ENCODE data around the gene MRM2.

The MRM2 gene

DNA sequence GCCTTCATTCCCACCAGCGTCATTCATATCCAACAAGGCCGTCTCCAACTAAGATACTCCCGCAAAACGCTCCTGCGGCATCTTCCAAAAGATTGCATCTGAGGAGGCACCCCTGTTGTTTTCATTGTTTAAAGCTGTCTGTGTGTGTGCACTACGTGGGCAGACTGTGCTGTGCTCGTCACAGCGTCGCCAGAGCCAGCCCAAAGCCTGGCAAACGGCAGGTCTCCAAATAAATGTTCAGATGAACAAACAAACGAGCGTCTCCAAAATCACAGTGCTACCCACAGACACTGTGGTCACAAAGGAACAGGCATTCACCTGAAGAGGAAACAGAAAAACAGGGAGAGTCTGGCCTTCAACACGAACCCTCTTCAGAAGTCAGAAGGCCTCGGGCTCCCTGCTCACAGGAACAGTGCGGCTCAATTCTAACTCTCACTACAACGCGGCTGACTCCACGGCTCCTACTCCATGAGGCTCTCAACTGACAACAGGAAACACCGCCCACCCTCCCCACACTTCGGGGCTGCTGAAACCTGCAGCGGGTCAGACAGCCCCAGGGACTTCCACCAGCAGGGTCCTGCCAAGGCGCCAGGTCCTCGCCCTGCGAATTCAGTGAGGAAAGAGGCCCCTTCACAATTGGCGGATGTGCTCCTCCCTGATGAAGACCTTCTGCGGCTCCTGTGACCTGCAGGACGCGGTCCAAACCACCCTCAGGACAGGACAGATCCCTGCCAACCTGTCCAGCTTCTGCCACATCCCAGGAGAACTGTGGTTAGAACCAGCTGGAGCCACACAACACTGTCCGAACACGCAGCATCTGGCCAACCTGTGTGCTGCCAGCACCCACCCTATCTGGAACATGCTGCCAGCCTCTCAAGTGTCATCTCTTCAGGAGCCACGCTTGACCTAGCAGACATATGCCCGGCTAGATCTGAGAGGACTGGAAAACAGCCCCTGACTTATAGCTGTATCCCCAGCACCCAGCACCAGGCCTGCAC is 45.3 kb downstream of the MRM2 start:
- Histone ChIP-seq H3K4me3 (ENCODE audit: low read depth, low read length) (no peak overlapping the region), H3K9me3 (ENCODE audit: severe bottlenecking) (peaks cover 4% of the 10 kb centered on the region), H3K36me3 (peaks cover 40% of the 10 kb centered on the region), H3K27me3 (ENCODE audit: insufficient read depth, low read depth, severe bottlenecking) (no peaks in the 10 kb centered on the region), H3K27ac (no peak overlapping the region)
- TF ChIP-seq, protein P1, sequence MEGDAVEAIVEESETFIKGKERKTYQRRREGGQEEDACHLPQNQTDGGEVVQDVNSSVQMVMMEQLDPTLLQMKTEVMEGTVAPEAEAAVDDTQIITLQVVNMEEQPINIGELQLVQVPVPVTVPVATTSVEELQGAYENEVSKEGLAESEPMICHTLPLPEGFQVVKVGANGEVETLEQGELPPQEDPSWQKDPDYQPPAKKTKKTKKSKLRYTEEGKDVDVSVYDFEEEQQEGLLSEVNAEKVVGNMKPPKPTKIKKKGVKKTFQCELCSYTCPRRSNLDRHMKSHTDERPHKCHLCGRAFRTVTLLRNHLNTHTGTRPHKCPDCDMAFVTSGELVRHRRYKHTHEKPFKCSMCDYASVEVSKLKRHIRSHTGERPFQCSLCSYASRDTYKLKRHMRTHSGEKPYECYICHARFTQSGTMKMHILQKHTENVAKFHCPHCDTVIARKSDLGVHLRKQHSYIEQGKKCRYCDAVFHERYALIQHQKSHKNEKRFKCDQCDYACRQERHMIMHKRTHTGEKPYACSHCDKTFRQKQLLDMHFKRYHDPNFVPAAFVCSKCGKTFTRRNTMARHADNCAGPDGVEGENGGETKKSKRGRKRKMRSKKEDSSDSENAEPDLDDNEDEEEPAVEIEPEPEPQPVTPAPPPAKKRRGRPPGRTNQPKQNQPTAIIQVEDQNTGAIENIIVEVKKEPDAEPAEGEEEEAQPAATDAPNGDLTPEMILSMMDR (IDR thresholded peaks at IDR 0.05; ENCODE audit: low read depth, low read length), result no peak
- DNase-seq, result no peak

DNA sequence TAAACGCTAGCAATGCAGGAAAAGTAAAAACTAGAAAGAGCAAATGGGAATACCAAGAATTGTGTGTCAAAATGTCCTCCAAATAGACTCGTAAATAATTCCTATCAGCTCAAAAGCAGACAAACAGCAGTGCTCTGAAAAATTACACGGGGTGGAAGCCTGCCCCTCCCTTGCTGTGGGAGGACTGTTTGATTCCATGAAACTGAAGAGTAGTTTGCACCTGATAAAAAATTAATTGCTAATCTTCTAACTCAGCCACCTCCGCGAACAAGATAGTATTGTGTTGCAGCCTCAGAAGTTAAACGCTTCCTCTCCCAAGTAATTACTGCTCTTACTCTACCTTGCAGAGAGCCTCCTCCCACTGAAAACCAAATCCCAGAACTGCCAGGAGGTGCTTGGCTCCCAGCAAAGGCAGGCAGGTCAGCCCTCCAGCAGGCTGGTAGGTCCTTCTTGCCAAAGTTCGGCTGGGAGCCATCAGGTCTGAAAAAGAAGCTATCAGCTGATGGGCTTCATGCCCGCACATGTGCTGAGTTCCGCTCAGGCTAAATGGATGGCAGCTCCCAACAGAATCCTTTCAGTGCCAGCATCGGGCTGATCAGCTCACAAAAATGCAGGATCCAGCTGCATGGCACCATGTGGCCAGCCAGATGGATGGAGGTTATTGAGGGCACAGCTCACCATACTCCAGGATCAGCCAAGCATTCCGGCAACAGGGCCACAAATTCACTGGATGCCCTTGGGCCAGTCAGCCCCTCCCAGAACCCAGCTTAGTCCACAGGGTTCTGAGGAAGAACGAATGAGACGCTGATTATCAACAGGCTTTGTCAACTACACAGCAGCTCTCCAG is 46.4 kb downstream of the MRM2 start:
- Histone ChIP-seq H3K36me3 (peaks cover 43% of the 10 kb centered on the region), H3K4me3 (ENCODE audit: low read depth, low read length) (no peak overlapping the region), H3K27ac (no peak overlapping the region), H3K9me3 (ENCODE audit: severe bottlenecking) (peaks cover 4% of the 10 kb centered on the region), H3K27me3 (ENCODE audit: insufficient read depth, low read depth, severe bottlenecking) (no peaks in the 10 kb centered on the region)
- DNase-seq, result no peak
- TF ChIP-seq, protein P1 (IDR thresholded peaks at IDR 0.05; ENCODE audit: low read depth, low read length), result no peak

DNA sequence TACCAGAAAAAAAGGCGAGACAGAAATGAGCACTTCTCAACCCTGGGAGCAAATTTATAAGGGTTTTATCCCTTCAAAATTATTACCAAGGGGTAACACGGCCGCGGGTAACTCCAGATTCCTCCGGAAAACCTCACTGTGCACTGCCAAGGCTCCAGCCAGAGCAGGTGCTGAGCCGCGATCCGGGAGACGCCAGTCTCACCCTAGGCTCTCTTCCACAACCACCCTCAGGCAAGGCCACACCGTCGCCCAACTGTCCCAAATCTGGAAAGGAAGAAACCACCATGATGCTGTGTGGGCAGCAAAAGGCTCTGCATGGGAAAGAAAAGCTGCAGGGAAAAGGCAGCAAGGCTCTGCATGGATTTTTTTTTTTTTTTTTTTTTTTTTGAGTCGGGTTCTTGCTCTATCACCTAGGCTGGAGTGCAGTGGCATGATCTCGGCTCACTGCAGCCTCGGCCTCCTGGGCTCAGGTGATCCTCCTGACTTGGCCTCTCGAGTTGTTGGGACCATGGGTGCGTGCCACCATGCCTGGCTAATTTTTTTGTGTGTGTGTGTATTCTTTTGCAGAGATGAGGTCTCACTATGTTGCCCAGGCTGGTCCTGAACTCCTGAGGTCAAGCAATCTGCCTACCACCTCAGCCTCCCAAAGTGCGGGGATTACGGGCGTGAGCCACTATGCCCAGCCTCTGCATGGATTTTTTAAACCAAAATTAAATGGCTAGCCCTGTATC is 48.3 kb downstream of the MRM2 start:
- Histone ChIP-seq H3K4me3 (ENCODE audit: low read depth, low read length) (no peak overlapping the region), H3K27ac (no peak overlapping the region), H3K27me3 (ENCODE audit: insufficient read depth, low read depth, severe bottlenecking) (no peaks in the 10 kb centered on the region), H3K36me3 (peaks cover 29% of the 10 kb centered on the region), H3K9me3 (ENCODE audit: severe bottlenecking) (peaks cover 4% of the 10 kb centered on the region)
- TF ChIP-seq, protein P1 (IDR thresholded peaks at IDR 0.05; ENCODE audit: low read depth, low read length), result no peak
- no peak for DNase-seq

DNA sequence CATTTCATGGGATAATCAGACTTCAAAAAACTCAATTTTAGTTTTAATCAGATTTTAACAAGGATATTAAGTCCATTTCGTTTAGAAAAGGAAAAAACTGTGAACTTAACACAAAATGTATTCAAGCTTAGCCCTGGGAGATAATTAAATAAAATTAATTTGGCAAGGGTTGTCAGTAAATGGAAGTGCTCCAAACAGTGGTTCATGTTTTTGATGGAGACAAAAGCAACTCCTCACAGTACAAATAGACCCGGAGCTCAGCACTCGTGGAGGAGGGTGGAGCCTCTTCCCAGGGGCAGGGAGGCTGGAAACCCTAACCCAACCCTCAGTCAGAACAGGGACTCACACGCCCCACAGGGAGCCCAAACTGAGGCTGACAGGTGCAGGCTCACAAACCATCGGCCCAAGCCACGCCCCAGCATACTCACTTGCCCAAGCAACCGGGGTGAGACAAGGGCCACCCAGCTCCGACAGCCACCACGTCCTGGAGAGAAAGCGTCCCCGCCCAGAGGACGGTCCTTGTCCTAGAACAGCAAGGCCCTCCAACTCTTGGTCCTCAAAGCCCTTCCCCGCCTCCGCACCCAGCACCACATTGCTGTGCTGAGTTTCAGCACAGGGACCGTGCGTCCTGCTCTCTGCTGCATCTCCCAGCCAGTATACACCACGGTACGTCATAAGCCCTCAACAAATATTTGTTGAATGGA is 49.0 kb downstream of the MRM2 start:
- H3K27ac ChIP-seq, result no peak overlapping the region
- H3K4me3 ChIP-seq (ENCODE audit: low read depth, low read length), result no peak overlapping the region
- DNase-seq, result no peak
- H3K36me3 ChIP-seq, result peaks cover 26% of the 10 kb centered on the region
- H3K27me3 ChIP-seq (ENCODE audit: insufficient read depth, low read depth, severe bottlenecking), result no peaks in the 10 kb centered on the region
- TF ChIP-seq, protein P1 (IDR thresholded peaks at IDR 0.05; ENCODE audit: low read depth, low read length), result no peak
- H3K9me3 ChIP-seq (ENCODE audit: severe bottlenecking), result peaks cover 4% of the 10 kb centered on the region

DNA sequence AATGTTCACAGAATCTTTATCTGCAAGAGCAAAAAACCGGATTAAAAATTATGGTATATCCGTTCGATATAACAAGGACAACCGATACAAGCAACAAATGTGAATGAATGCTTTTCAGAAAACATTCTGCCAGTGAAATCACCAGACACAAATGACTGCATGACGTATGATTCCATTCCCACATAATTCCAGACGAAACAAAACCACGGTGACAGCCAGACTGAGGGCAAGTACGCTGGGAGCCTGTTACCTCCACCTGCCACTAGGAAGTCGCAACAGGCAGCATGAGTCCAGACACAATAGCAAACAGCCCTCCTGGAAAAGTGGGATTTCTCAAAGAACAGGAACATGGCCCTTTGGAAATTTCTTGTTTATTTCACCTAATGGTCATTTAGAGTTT is 51.0 kb downstream of the MRM2 start:
- Histone ChIP-seq H3K9me3 (ENCODE audit: severe bottlenecking) (peaks cover 4% of the 10 kb centered on the region), H3K36me3 (peaks cover 15% of the 10 kb centered on the region), H3K4me3 (ENCODE audit: low read depth, low read length) (no peak overlapping the region), H3K27ac (no peak overlapping the region), H3K27me3 (ENCODE audit: insufficient read depth, low read depth, severe bottlenecking) (no peaks in the 10 kb centered on the region)
- no peak for DNase-seq
- TF ChIP-seq, protein P1 (IDR thresholded peaks at IDR 0.05; ENCODE audit: low read depth, low read length), result no peak

Data from WERI-Rb-1 (cell line).